Parathyroid adenoma (tissue), 2 donors: ENCODE measurements around the gene SLC39A3.

Experiments
- H2AFZ ChIP-seq: fragments of 300-600 bp; sonication (generic); one replicate; pipeline ENCODE4 v1.7.0; 2017; ENCODE audit warnings: antibody characterized with exemption, mild to moderate bottlenecking
- H3K27ac ChIP-seq: fragments of 300-600 bp; sonication (generic); one replicate; pipeline ENCODE4 v1.7.0; 2017
- H3K27me3 ChIP-seq: fragments of 300-600 bp; sonication (generic); one replicate; pipeline ENCODE4 v1.7.0; 2017; ENCODE audit warnings: low read length; ENCODE audit not compliant: control insufficient read depth, insufficient read depth
- H3K36me3 ChIP-seq: fragments of 300-600 bp; sonication (generic); one replicate; pipeline ENCODE4 v1.7.0; 2017; ENCODE audit warnings: low read length; ENCODE audit not compliant: control insufficient read depth, insufficient read depth
- H3K4me1 ChIP-seq: fragments of 300-600 bp; sonication (generic); one replicate; pipeline ENCODE4 v1.7.0; 2017; ENCODE audit warnings: control low read depth
- H3K4me2 ChIP-seq: fragments of 300-600 bp; sonication (generic); one replicate; pipeline ENCODE4 v1.7.0; 2017; ENCODE audit warnings: low read length
- H3K4me3 ChIP-seq: fragments of 300-600 bp; sonication (generic); one replicate; pipeline ENCODE4 v1.7.0; 2017; ENCODE audit warnings: low read depth, low read length
- H3K79me2 ChIP-seq: fragments of 300-600 bp; sonication (generic); one replicate; pipeline ENCODE4 v1.7.0; 2017; ENCODE audit warnings: control low read depth
- H3K9ac ChIP-seq: fragments of 300-600 bp; sonication (generic); one replicate; pipeline ENCODE4 v1.7.0; 2017; ENCODE audit warnings: mild to moderate bottlenecking
- H3K9me3 ChIP-seq: fragments of 300-600 bp; sonication (generic); one replicate; pipeline ENCODE4 v1.7.0; 2017; ENCODE audit warnings: low read length; ENCODE audit not compliant: control insufficient read depth
- CTCF ChIP-seq: fragments of 300-600 bp; sonication (generic); IDR thresholded peaks from one replicate; pipeline ENCODE4 v1.7.0; 2017; ENCODE audit warnings: antibody characterized with exemption, mild to moderate bottlenecking
- donor health status: primary hyperparathyroidism.

Gene SLC39A3

GRCh38 chr19:2779121-2779740, 39.4 kb upstream of the SLC39A3 start:
- Histone ChIP-seq H3K4me1 (peaks cover 4% of the 10 kb centered on the region), H3K36me3 (no peaks in the 10 kb centered on the region), H3K9me3 (no peaks in the 10 kb centered on the region), H2AFZ (no peak overlapping the region), H3K4me2 (no peak overlapping the region), H3K27ac (no peak overlapping the region), H3K27me3 (no peaks in the 10 kb centered on the region), H3K79me2 (peaks cover 86% of the 10 kb centered on the region), H3K9ac (no peak overlapping the region), H3K4me3 (no peak overlapping the region)
- no peak for TF ChIP-seq CTCF

GRCh38 chr19:2777952-2778683, 38.3 kb upstream of the SLC39A3 start:
- no peaks in the 10 kb centered on the region for H3K36me3 ChIP-seq
- no peak overlapping the region for H3K4me2 ChIP-seq
- no peak for TF ChIP-seq CTCF
- no peaks in the 10 kb centered on the region for H3K9me3 ChIP-seq
- no peak overlapping the region for H3K9ac ChIP-seq
- peaks cover 4% of the 10 kb centered on the region for H3K4me1 ChIP-seq
- no peaks in the 10 kb centered on the region for H3K27me3 ChIP-seq
- no peak overlapping the region for H3K27ac ChIP-seq
- H2AFZ ChIP-seq, result no peak overlapping the region
- no peak overlapping the region for H3K4me3 ChIP-seq
- peaks cover 88% of the 10 kb centered on the region for H3K79me2 ChIP-seq

- peak overlapping the region; percentile 38 for H3K4me2 ChIP-seq
- no peaks in the 10 kb centered on the region for H3K9me3 ChIP-seq
- no peak for TF ChIP-seq CTCF
- no peak overlapping the region for H3K4me3 ChIP-seq
- no peak overlapping the region for H3K9ac ChIP-seq
- H2AFZ ChIP-seq, result no peak overlapping the region
- H3K27me3 ChIP-seq, result no peaks in the 10 kb centered on the region
- peaks cover 83% of the 10 kb centered on the region for H3K79me2 ChIP-seq
- no peaks in the 10 kb centered on the region for H3K36me3 ChIP-seq
- no peaks in the 10 kb centered on the region for H3K4me1 ChIP-seq
- peak overlapping the region; percentile 71 for H3K27ac ChIP-seq
Measured at GRCh38 chr19:2775556-2776430, 36.0 kb upstream of the SLC39A3 start.

- Histone ChIP-seq H2AFZ (no peak overlapping the region), H3K9ac (no peak overlapping the region), H3K4me2 (peak overlapping the region; percentile 38), H3K4me3 (no peak overlapping the region), H3K27me3 (no peaks in the 10 kb centered on the region), H3K4me1 (no peaks in the 10 kb centered on the region), H3K27ac (peak overlapping the region; percentile 71), H3K79me2 (peaks cover 83% of the 10 kb centered on the region), H3K9me3 (no peaks in the 10 kb centered on the region), H3K36me3 (no peaks in the 10 kb centered on the region)
- no peak for TF ChIP-seq CTCF
Measured at GRCh38 chr19:2774953-2775555, 35.2 kb upstream of the SLC39A3 start.
